Osteoblast (primary cell): Measurements from ENCODE around the gene PRMT1. TPM values are rescaled to one million over a fixed set of nuclear protein-coding genes. Genes with fewer than 3 reads are reported as not detected.

ENCODE experiments used
- DNase-seq: peaks from one replicate; pipeline ENCODE4 v3.0.0; 2011; ENCODE audit warnings: low spot score, mixed read lengths; ENCODE audit not compliant: insufficient read length; ENCODE audit errors: missing footprints
- H2AFZ ChIP-seq: 2 replicates; pipeline ENCODE4 v1.6.0; 2011; ENCODE audit warnings: mild to moderate bottlenecking, low read length
- H3K27ac ChIP-seq: 2 replicates; pipeline ENCODE4 v1.5.1; 2011; ENCODE audit warnings: mild to moderate bottlenecking, low read depth, low read length, moderate library complexity
- H3K27me3 ChIP-seq: 2 replicates; pipeline ENCODE4 v1.6.0; 2012; ENCODE audit warnings: mild to moderate bottlenecking, control low read depth, inconsistent platforms, low read length, moderate library complexity; ENCODE audit not compliant: insufficient read depth
- H3K36me3 ChIP-seq: 2 replicates; pipeline ENCODE4 v1.5.1; 2011; ENCODE audit warnings: mild to moderate bottlenecking, low read length, control low read depth, moderate library complexity; ENCODE audit not compliant: insufficient read depth
- H3K4me1 ChIP-seq: 2 replicates; pipeline ENCODE4 v1.5.1; 2011; ENCODE audit warnings: mild to moderate bottlenecking, low read length, control low read depth, moderate library complexity; ENCODE audit not compliant: insufficient read depth
- H3K4me2 ChIP-seq: 2 replicates; pipeline ENCODE4 v1.6.0; 2011; ENCODE audit warnings: mild to moderate bottlenecking, low read length; ENCODE audit not compliant: insufficient read depth
- H3K4me3 ChIP-seq: fragments of 200-600 bp; sonication (generic); 3 replicates; pipeline ENCODE4 v1.5.1; 2012; ENCODE audit warnings: mild to moderate bottlenecking, low read length, inconsistent platforms; ENCODE audit not compliant: insufficient read depth
- H3K79me2 ChIP-seq: 2 replicates; pipeline ENCODE4 v1.6.0; 2012; ENCODE audit warnings: mild to moderate bottlenecking, low read length, control low read depth, inconsistent platforms; ENCODE audit not compliant: insufficient read depth
- H3K9me3 ChIP-seq: 2 replicates; pipeline ENCODE4 v1.5.1; 2011; ENCODE audit warnings: low read depth, low read length, control low read depth
- H4K20me1 ChIP-seq: 2 replicates; pipeline ENCODE4 v1.6.0; 2012; ENCODE audit warnings: mild to moderate bottlenecking, low read length, control low read depth; ENCODE audit not compliant: insufficient read depth
- CTCF ChIP-seq: IDR thresholded peaks from 2 replicates; pipeline ENCODE4 v1.5.1; 2011; ENCODE audit warnings: mild to moderate bottlenecking, low read depth, low read length, moderate library complexity; ENCODE audit errors: extremely low read depth
- total RNA-seq: library from RNA; depleted of rRNA; stranded (reverse); fragments of >200 nt; gene quantifications from 2 replicates; pipeline ENCODE4 v1.2.3, GENCODE V29; 2012

Gene PRMT1
- total RNA-seq, 1 donor, result 208 TPM

DNA sequence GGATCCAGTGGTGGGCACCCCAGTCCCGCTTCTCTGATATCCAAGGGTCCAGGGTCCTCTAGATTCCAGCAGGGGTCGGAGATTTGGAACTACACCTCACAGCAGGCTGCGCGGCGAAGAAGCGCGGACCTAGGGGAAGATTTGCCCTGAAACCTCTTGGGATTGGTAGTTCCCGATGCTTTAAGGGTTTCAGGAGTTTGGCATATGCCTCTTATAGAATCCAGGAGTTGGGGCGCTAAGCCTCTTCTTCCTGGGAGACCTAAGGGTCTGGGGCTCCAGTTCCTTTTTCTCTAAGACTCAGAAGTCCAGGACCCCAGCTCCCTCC is 11.0 kb upstream of the PRMT1 start:
- Histone ChIP-seq H3K27ac (peak overlapping the region; percentile 45), H3K4me1 (peaks cover 14% of the 10 kb centered on the region), H3K27me3 (no peaks in the 10 kb centered on the region), H3K36me3 (peaks cover 23% of the 10 kb centered on the region), H3K9me3 (no peaks in the 10 kb centered on the region), H4K20me1 (peaks cover 4% of the 10 kb centered on the region), H3K79me2 (peaks cover 35% of the 10 kb centered on the region), H3K4me3 (peak overlapping the region; percentile 88), H3K4me2 (peak overlapping the region; percentile 90), H2AFZ (peak overlapping the region; percentile 85)
- TF ChIP-seq CTCF, result no peak
- DNase-seq, result peak; percentile 95

GRCh38 chr19:49667473-49667872 is 9.6 kb upstream of the PRMT1 start:
- Histone ChIP-seq H3K4me2 (no peak overlapping the region), H3K9me3 (no peaks in the 10 kb centered on the region), H3K79me2 (peaks cover 35% of the 10 kb centered on the region), H2AFZ (no peak overlapping the region), H3K27me3 (no peaks in the 10 kb centered on the region), H3K27ac (no peak overlapping the region), H4K20me1 (peaks cover 4% of the 10 kb centered on the region), H3K4me3 (no peak overlapping the region), H3K36me3 (peaks cover 17% of the 10 kb centered on the region), H3K4me1 (peaks cover 17% of the 10 kb centered on the region)
- TF ChIP-seq CTCF, result no peak
- DNase-seq, result no peak

DNA sequence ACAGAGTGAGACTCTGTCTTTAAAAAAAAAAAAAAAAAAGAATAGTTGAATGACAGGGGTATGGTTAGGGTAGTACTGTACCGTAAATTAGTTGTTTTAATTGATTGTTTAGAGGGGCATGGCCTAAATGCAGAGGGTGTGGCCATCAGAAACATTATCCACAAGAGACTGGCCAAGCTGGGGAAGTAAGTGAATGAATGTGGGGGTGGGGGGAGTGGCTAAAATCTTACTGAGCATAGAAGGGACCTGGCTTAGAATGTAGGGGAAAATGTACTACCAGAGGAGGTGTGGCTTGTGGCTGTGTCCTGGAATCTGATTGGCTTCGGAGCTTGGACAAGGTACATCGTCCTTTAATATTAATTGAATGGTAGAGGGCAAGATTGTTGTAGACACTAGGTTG is 7.6 kb upstream of the PRMT1 start:
- H3K27me3 ChIP-seq, result no peaks in the 10 kb centered on the region
- H3K36me3 ChIP-seq, result peaks cover 9% of the 10 kb centered on the region
- H3K79me2 ChIP-seq, result peaks cover 23% of the 10 kb centered on the region
- H4K20me1 ChIP-seq, result no peaks in the 10 kb centered on the region
- DNase-seq, result no peak
- H3K27ac ChIP-seq, result no peak overlapping the region
- H3K4me1 ChIP-seq, result peaks cover 13% of the 10 kb centered on the region
- no peak for TF ChIP-seq CTCF
- H3K4me2 ChIP-seq, result no peak overlapping the region
- H3K4me3 ChIP-seq, result no peak overlapping the region
- H3K9me3 ChIP-seq, result no peaks in the 10 kb centered on the region
- H2AFZ ChIP-seq, result no peak overlapping the region

DNA sequence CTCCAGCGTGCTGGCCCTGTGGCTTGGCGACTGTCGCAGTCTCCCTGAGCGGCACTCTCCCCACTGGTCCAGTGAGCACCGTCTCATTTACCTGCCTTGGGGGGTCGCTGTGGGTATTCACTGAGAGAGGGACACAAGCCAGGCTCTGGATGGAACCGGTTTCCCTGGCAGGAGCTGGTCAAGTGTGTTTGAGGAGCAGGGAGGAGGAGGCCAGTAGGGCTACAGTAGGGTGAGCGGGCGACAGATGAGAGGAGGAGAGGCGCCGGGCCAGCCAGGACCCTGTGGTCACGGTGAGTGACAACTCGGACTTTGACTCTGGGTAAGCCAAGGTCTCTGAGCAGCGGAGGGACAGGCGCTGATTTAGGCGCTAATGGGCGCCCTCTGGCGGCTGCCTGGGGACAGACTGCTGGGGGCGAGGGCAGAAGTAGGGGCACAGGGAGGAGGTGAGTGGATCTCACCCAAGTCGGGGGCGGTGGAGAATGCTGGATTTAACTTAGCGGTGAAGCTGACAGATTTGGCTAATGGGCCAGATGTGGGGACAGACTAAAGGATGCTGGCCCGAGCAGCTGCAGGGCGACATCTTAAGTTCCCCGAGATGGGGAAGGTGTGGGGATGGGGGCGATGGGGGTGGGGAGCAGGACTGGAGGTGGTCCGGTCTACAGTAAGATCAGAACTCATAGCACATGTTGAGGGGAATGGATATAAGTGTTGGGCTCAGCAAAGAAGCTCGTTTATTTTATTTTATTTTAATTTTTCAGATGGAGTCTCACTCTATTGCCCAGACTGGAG is 4.7 kb upstream of the PRMT1 start:
- Histone ChIP-seq H3K9me3 (no peaks in the 10 kb centered on the region), H4K20me1 (no peaks in the 10 kb centered on the region), H3K79me2 (peaks cover 8% of the 10 kb centered on the region), H3K27me3 (no peaks in the 10 kb centered on the region), H3K36me3 (peaks cover 9% of the 10 kb centered on the region), H3K4me1 (peaks cover 7% of the 10 kb centered on the region), H2AFZ (peak overlapping the region; percentile 69), H3K4me2 (peak overlapping the region; percentile 63), H3K27ac (no peak overlapping the region), H3K4me3 (peak overlapping the region; percentile 49)
- peak; percentile 87 for TF ChIP-seq CTCF
- peak; percentile 98 for DNase-seq
